ENCODE measurements around the gene SIGLEC1.

- TF ChIP-seq CTCF (IDR thresholded peaks at IDR 0.05; ENCODE audit: low read depth, low read length): no peak
- TF ChIP-seq EZH2phosphoT487 (IDR thresholded peaks at IDR 0.05; ENCODE audit: low read depth): no peak
Observed at GRCh38 chr20:3663858-3664257, 48.5 kb downstream of the SIGLEC1 start.
